GM23248 (cell line): Measurements from ENCODE around the gene CACNA2D1. TPM values are rescaled to one million over a fixed set of nuclear protein-coding genes. Genes with fewer than 3 reads are reported as not detected.

Source experiments
- DNase-seq: peaks from one replicate; pipeline ENCODE4 v3.0.0-alpha.2; 2015
- H2AFZ ChIP-seq: fragments of 200-600 bp; sonication (generic); 2 replicates; pipeline ENCODE4 v1.6.1; 2016; ENCODE audit warnings: antibody characterized with exemption
- H3F3A ChIP-seq: fragments of 200-600 bp; sonication (generic); 2 replicates; pipeline ENCODE4 v1.6.1; 2016; ENCODE audit warnings: mild to moderate bottlenecking, antibody characterized with exemption, mixed run types; ENCODE audit not compliant: insufficient read depth
- H3K27ac ChIP-seq: fragments of 200-600 bp; sonication (generic); 2 replicates; pipeline ENCODE4 v1.5.1; 2016; ENCODE audit warnings: mild to moderate bottlenecking
- H3K27me3 ChIP-seq: fragments of 200-600 bp; sonication (generic); replicated peaks from 2 replicates; pipeline ENCODE4 v1.6.1; 2016; ENCODE audit warnings: mild to moderate bottlenecking; ENCODE audit not compliant: insufficient read depth
- H3K36me3 ChIP-seq: fragments of 200-600 bp; sonication (generic); 2 replicates; pipeline ENCODE4 v1.6.1; 2016; ENCODE audit warnings: low read depth, mild to moderate bottlenecking
- H3K4me1 ChIP-seq: fragments of 200-600 bp; sonication (generic); 2 replicates; pipeline ENCODE4 v1.6.1; 2016; ENCODE audit warnings: mild to moderate bottlenecking; ENCODE audit not compliant: insufficient read depth
- H3K4me2 ChIP-seq: fragments of 200-600 bp; sonication (generic); one replicate; pipeline ENCODE4 v1.6.1; 2016; ENCODE audit warnings: mild to moderate bottlenecking; ENCODE audit not compliant: unreplicated experiment
- H3K4me3 ChIP-seq: fragments of 200-600 bp; sonication (generic); 2 replicates; pipeline ENCODE4 v1.5.1; 2016; ENCODE audit warnings: mild to moderate bottlenecking
- H3K79me2 ChIP-seq: fragments of 200-600 bp; sonication (generic); 2 replicates; pipeline ENCODE4 v1.6.1; 2016; ENCODE audit warnings: mild to moderate bottlenecking; ENCODE audit not compliant: insufficient read depth
- H3K9ac ChIP-seq: fragments of 200-600 bp; sonication (generic); 2 replicates; pipeline ENCODE4 v1.6.1; 2016; ENCODE audit warnings: mild to moderate bottlenecking
- H3K9me2 ChIP-seq: fragments of 200-600 bp; sonication (generic); 2 replicates; pipeline ENCODE4 v1.6.1; 2016; ENCODE audit warnings: mixed run types, mild to moderate bottlenecking, moderate library complexity; ENCODE audit not compliant: insufficient read depth
- H3K9me3 ChIP-seq: fragments of 200-600 bp; sonication (generic); one replicate; pipeline ENCODE4 v1.6.1; 2017; ENCODE audit warnings: low read depth
- H4K20me1 ChIP-seq: fragments of 200-600 bp; sonication (generic); 2 replicates; pipeline ENCODE4 v1.6.0; 2016; ENCODE audit not compliant: insufficient read depth
- EZH2 ChIP-seq: fragments of 200-600 bp; sonication (generic); IDR thresholded peaks from 2 replicates; pipeline ENCODE4 v1.6.1; 2018; ENCODE audit warnings: antibody characterized with exemption, mild to moderate bottlenecking; ENCODE audit not compliant: insufficient read depth, poor library complexity, severe bottlenecking
- EZH2phosphoT487 ChIP-seq: fragments of 200-600 bp; sonication (generic); IDR thresholded peaks from 2 replicates; pipeline ENCODE4 v1.6.1; 2018; ENCODE audit warnings: antibody characterized with exemption, moderate library complexity, mild to moderate bottlenecking, low read depth; ENCODE audit not compliant: insufficient read depth
- WGBS, 2 experiments: methylation state at CpG; one replicate each; pipeline ENCODE4 v1.1.6; 2015 to 2017; ENCODE audit warnings: low lambda C conversion rate in 2 of 2, low coverage in 1 of 2; ENCODE audit errors: missing lambda C conversion rate in 2 of 2; 5-methylcytosine and 5-hydroxymethylcytosine counted together
- in situ Hi-C: fragments of 300-500 bp; cut with MboI; formaldehyde crosslinking; loops from 2 replicates; pipeline ENCODE4 v1.15.0; 2020
- polyA plus RNA-seq: library from polyadenylated mRNA; unstranded; fragments of >200 nt; fragmentation: Nextera tagmentation; extraction: Ambion mirVana; gene quantifications from 2 replicates; pipeline ENCODE4 v1.2.1, GENCODE V29; 2016
- total RNA-seq: library from RNA; depleted of rRNA; stranded (reverse); fragments of >200 nt; shearing (Covaris generic); gene quantifications from 2 replicates; pipeline ENCODE4 v1.2.3, GENCODE V29; 2014

Gene CACNA2D1
- total and polyA plus RNA-seq, 2 experiments from 2014 or later: 7.7 to 21.2 TPM

DNA sequence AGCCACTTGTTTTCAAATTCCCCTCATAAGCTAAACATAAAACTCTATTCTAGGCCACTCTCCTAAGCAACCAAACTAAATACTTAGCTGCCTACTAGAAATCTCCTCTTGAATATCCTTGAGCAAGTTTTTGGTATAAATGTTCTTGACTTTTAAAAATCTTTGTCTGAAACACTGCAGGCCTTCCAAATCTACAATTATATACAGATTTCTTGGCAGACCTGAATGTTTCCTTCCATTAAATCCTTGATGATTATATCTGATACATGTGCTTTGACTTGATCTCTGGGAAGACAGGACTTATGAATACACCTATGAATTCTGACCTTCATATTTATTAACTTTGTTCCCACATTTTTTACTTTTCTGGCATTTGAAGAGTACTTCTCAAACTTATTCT lies 314.5 kb downstream of the CACNA2D1 start:
- in situ Hi-C loops: no loop called here
- Histone ChIP-seq H3K36me3 (no peaks in the 10 kb centered on the region; the same call in 1 of the 2 replicates), H3K27ac (no peak overlapping the region), H3K9me3 (no peaks in the 10 kb centered on the region), H3K27me3 (no peaks in the 10 kb centered on the region), H3K9ac (no peak overlapping the region), H2AFZ (no peak overlapping the region), H3F3A (no peaks in the 10 kb centered on the region), H3K4me1 (no peaks in the 10 kb centered on the region), H3K4me3 (no peak overlapping the region), H4K20me1 (no peaks in the 10 kb centered on the region), H3K4me2 (no peak overlapping the region), H3K79me2 (no peaks in the 10 kb centered on the region), H3K9me2 (no peaks in the 10 kb centered on the region)
- no peak for DNase-seq
- TF ChIP-seq EZH2phosphoT487 (no peak), EZH2 (no peak)

DNA sequence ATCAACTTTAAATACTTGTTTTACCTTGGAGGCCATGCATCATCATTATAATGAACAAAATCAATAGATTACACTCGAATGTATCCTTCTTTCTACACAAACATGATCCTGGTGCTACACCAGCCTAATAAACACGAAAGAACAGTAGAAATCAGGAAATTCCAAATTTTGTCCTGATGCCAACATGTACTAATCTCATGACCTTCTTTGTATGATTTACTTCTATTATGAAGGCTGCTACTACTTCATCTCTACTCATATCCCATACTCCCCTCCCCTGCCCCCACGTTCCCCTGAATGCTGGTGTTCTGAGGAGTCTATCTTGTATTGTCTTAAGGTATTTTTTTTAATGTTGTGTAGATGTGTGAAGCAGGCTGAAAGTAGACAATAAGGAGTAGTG lies 315.0 kb downstream of the CACNA2D1 start:
- Histone ChIP-seq H4K20me1 (no peaks in the 10 kb centered on the region), H3K4me2 (no peak overlapping the region), H3F3A (no peaks in the 10 kb centered on the region), H3K27me3 (no peaks in the 10 kb centered on the region), H3K4me3 (no peak overlapping the region), H3K79me2 (no peaks in the 10 kb centered on the region), H3K9me3 (no peaks in the 10 kb centered on the region), H3K9me2 (no peaks in the 10 kb centered on the region), H3K4me1 (no peaks in the 10 kb centered on the region), H3K36me3 (no peaks in the 10 kb centered on the region; the same call in 1 of the 2 replicates), H3K27ac (no peak overlapping the region), H2AFZ (no peak overlapping the region), H3K9ac (no peak overlapping the region)
- in situ Hi-C loops: no loop called here
- no peak for TF ChIP-seq EZH2
- TF ChIP-seq EZH2phosphoT487: no peak
- WGBS, 2 experiments: 80 to 85% methylated on average over 3 of the region's 3 CpGs
- no peak for DNase-seq

DNA sequence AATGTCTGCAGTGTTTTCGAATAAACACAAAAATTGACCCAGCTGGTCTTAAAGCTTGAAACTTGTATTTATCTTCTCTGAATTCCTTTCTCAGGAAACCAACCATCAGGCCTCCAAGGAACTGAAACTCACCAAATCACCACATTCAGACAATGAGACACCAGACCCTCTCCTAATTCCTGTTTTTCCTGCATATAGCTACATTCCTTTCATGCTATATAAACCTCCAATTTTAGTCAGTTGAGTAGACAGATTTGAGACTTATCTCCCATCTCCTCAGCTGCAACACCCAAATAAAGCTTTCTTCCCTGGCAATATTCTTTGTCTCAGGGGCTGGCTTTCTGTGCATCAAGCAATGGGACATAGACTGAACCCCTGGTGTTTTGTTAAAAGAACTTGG lies 317.0 kb downstream of the CACNA2D1 start:
- TF ChIP-seq EZH2phosphoT487 (no peak), EZH2 (no peak)

DNA sequence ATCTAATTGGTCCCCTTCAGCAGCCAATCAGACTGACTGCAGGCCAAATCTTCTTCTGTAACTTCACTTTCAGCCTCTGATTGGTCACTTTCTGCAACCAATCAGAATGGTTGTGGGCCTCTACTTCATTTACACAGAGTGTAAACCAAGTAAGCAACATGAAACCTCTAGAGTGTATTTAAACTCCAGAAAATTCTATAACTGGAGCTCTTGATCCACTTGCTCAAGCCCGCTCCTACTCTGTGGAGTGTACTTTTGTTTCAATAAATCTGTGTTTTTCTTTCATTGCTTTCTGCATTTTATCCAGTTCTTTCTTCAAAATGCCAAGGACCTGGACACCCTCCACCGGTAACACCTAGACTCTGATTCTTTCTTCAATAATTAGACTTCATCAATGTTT lies 319.1 kb downstream of the CACNA2D1 start:
- Histone ChIP-seq H3K79me2 (no peaks in the 10 kb centered on the region), H2AFZ (no peak overlapping the region), H3K9me3 (no peaks in the 10 kb centered on the region), H3F3A (no peaks in the 10 kb centered on the region), H3K4me1 (no peaks in the 10 kb centered on the region), H3K9me2 (no peaks in the 10 kb centered on the region), H3K36me3 (no peaks in the 10 kb centered on the region), H4K20me1 (no peaks in the 10 kb centered on the region), H3K9ac (no peak overlapping the region), H3K27me3 (no peaks in the 10 kb centered on the region), H3K4me3 (no peak overlapping the region), H3K4me2 (no peak overlapping the region), H3K27ac (no peak overlapping the region)
- DNase-seq: no peak
- TF ChIP-seq EZH2phosphoT487: no peak
- TF ChIP-seq EZH2: no peak
- in situ Hi-C loops: no loop called here
- WGBS, 2 experiments: 96 to 100% methylated on average over 2 of the region's 2 CpGs

More for the DNA sequence above, 317.0 kb downstream of the CACNA2D1 start:
- Histone ChIP-seq H3K9ac (no peak overlapping the region), H3K27ac (no peak overlapping the region), H3K4me2 (no peak overlapping the region), H3F3A (no peaks in the 10 kb centered on the region), H3K36me3 (no peaks in the 10 kb centered on the region), H3K79me2 (no peaks in the 10 kb centered on the region), H3K9me2 (no peaks in the 10 kb centered on the region), H3K4me1 (no peaks in the 10 kb centered on the region), H3K9me3 (no peaks in the 10 kb centered on the region), H3K4me3 (no peak overlapping the region), H2AFZ (no peak overlapping the region), H3K27me3 (no peaks in the 10 kb centered on the region), H4K20me1 (no peaks in the 10 kb centered on the region)
- no peak for DNase-seq
- in situ Hi-C loops: no loop called here
- WGBS, 2 experiments: 96 to 97% methylated on average over 1 of the region's 1 CpG

DNA sequence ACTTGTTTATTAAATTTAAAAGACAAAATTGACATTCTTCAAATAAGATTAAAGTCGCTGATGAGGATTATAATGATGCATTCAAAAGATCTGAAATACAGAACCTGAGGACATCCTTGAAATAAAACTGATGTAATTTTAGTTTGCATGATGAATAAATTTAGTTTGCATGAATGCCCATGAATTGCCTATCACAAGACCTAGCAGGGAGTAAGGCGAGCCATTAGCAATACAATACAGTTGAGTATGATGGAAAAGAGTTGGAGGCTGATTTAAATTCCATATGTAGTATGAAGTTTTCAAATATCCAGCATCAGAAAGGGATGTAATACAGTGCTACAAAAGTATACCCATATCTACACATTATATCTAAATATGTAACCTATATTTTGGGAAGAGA lies 321.3 kb downstream of the CACNA2D1 start:
- Histone ChIP-seq H3K4me3 (no peak overlapping the region), H3K27ac (no peak overlapping the region), H3K36me3 (no peaks in the 10 kb centered on the region), H3K79me2 (no peaks in the 10 kb centered on the region), H3K9me2 (no peaks in the 10 kb centered on the region), H3K9me3 (no peaks in the 10 kb centered on the region), H3K4me1 (no peaks in the 10 kb centered on the region), H3K27me3 (no peaks in the 10 kb centered on the region), H3K4me2 (no peak overlapping the region), H3F3A (no peaks in the 10 kb centered on the region), H4K20me1 (no peaks in the 10 kb centered on the region), H3K9ac (no peak overlapping the region), H2AFZ (no peak overlapping the region)
- in situ Hi-C loops: no loop called here
- DNase-seq: no peak
- 95 to 99% methylated on average over 2 of the region's 2 CpGs for WGBS, 2 experiments
- no peak for TF ChIP-seq EZH2phosphoT487
- TF ChIP-seq EZH2: no peak
